Neuronal stem cell (in vitro differentiated cells): ENCODE results near the gene CCNB2.
"Not testable (repeated sequence)": the region's sequence is repeated elsewhere in the genome, so short reads cannot be mapped to it uniquely, and the experiment has no call there.

ENCODE experiments used
- DNase-seq: peaks from one replicate; pipeline ENCODE4 v3.0.0-alpha.2; 2013; ENCODE audit warnings: low spot score
- H2AFZ ChIP-seq: one replicate; pipeline ENCODE4 v1.6.1; 2013; ENCODE audit warnings: mild to moderate bottlenecking, low read length, inconsistent platforms
- H2AK5ac ChIP-seq: 2 replicates; pipeline ENCODE4 v1.6.1; 2013; ENCODE audit warnings: low read depth, mild to moderate bottlenecking, inconsistent platforms, low read length, moderate library complexity, mixed read lengths
- H2BK120ac ChIP-seq: 2 replicates; pipeline ENCODE4 v1.6.1; 2013; ENCODE audit warnings: low read depth, mild to moderate bottlenecking, inconsistent platforms, low read length, moderate library complexity, mixed read lengths
- H2BK12ac ChIP-seq: one replicate; pipeline ENCODE4 v1.6.1; 2013; ENCODE audit warnings: low read length, inconsistent platforms
- H2BK15ac ChIP-seq: 2 replicates; pipeline ENCODE4 v1.6.1; 2013; ENCODE audit warnings: mild to moderate bottlenecking, low read length, inconsistent platforms, mixed read lengths
- H2BK5ac ChIP-seq: one replicate; pipeline ENCODE4 v1.6.1; 2013; ENCODE audit warnings: inconsistent platforms, mild to moderate bottlenecking, low read length, moderate library complexity
- H3K14ac ChIP-seq: one replicate; pipeline ENCODE4 v1.6.1; 2013; ENCODE audit warnings: low read length, inconsistent platforms
- H3K18ac ChIP-seq: 2 replicates; pipeline ENCODE4 v1.6.1; 2013; ENCODE audit warnings: low read length, inconsistent platforms
- H3K23ac ChIP-seq: 2 replicates; pipeline ENCODE4 v1.6.1; 2013; ENCODE audit warnings: low read depth, mild to moderate bottlenecking, mixed read lengths, low read length, inconsistent platforms; ENCODE audit not compliant: poor library complexity
- H3K27ac ChIP-seq: replicated peaks from 3 replicates; pipeline ENCODE4 v1.5.1; 2013; ENCODE audit warnings: low read length, inconsistent platforms
- H3K27me3 ChIP-seq, 3 experiments: 2 replicates each; pipeline ENCODE4 v1.6.1; 2013; ENCODE audit warnings: low read length in 3 of 3, mild to moderate bottlenecking in 2 of 3, inconsistent platforms in 1 of 3, low read depth in 1 of 3, mixed read lengths in 1 of 3, moderate library complexity in 1 of 3; ENCODE audit not compliant: control insufficient read depth in 3 of 3, insufficient read depth in 3 of 3
- H3K36me3 ChIP-seq, 2 donors: replicated peaks in 1 of 2; 2 replicates each; pipeline ENCODE4 v1.6.1; 2013; ENCODE audit warnings: low read length in 2 of 2; ENCODE audit not compliant: control insufficient read depth in 2 of 2, insufficient read depth in 2 of 2
- H3K4ac ChIP-seq: 2 replicates; pipeline ENCODE4 v1.6.1; 2013; ENCODE audit warnings: inconsistent platforms, mild to moderate bottlenecking, low read length, moderate library complexity
- H3K4me1 ChIP-seq, 2 donors: 1 replicate in 1 of 2; 2 replicates in 1 of 2; pipeline ENCODE4 v1.6.1; 2013; ENCODE audit warnings: low read length in 2 of 2, low read depth in 1 of 2; ENCODE audit not compliant: control insufficient read depth in 2 of 2, insufficient read depth in 1 of 2
- H3K4me2 ChIP-seq: one replicate; pipeline ENCODE4 v1.6.1; 2013; ENCODE audit warnings: mild to moderate bottlenecking, low read length, inconsistent platforms; ENCODE audit not compliant: insufficient read depth, poor library complexity, severe bottlenecking
- H3K4me3 ChIP-seq, 2 donors: 2 replicates each; pipeline ENCODE4 v1.5.1; 2013; ENCODE audit warnings: low read length in 2 of 2, mild to moderate bottlenecking in 2 of 2, inconsistent platforms in 1 of 2, moderate library complexity in 1 of 2
- H3K79me1 ChIP-seq: one replicate; pipeline ENCODE4 v1.6.1; 2013; ENCODE audit warnings: low read depth, mild to moderate bottlenecking, inconsistent platforms, low read length, moderate library complexity
- H3K9ac ChIP-seq: one replicate; pipeline ENCODE4 v1.6.1; 2013; ENCODE audit warnings: mild to moderate bottlenecking, low read depth, low read length, inconsistent platforms; ENCODE audit not compliant: poor library complexity
- H3K9me3 ChIP-seq, 2 donors: replicated peaks in 1 of 2; 2 replicates each; pipeline versions ENCODE3 to v1.6.1; 2013; ENCODE audit warnings: low read length in 2 of 2, mild to moderate bottlenecking in 2 of 2, inconsistent platforms in 1 of 2, low read depth in 1 of 2, mixed read lengths in 1 of 2, moderate library complexity in 1 of 2; ENCODE audit not compliant: control insufficient read depth in 2 of 2, insufficient read depth in 1 of 2
- H4K8ac ChIP-seq: one replicate; pipeline ENCODE4 v1.6.1; 2013; ENCODE audit warnings: low read depth, mild to moderate bottlenecking, inconsistent platforms, low read length, moderate library complexity
- H4K91ac ChIP-seq: one replicate; pipeline ENCODE4 v1.6.1; 2013; ENCODE audit warnings: low read length, low read depth, mild to moderate bottlenecking, inconsistent platforms; ENCODE audit not compliant: poor library complexity
- WGBS, 2 donors: extraction: QIAGEN DNeasy Blood & Tissue Kit; methylation state at CpG; one replicate each; pipeline ENCODE4 v1.1.7; 2013; ENCODE audit warnings: missing lambda C conversion rate in 2 of 2, mixed read lengths in 1 of 2; ENCODE audit not compliant: insufficient read length in 2 of 2, insufficient replicate concordance in 1 of 2; ENCODE audit errors: extremely low coverage in 2 of 2; 5-methylcytosine and 5-hydroxymethylcytosine counted together

Gene CCNB2

DNA sequence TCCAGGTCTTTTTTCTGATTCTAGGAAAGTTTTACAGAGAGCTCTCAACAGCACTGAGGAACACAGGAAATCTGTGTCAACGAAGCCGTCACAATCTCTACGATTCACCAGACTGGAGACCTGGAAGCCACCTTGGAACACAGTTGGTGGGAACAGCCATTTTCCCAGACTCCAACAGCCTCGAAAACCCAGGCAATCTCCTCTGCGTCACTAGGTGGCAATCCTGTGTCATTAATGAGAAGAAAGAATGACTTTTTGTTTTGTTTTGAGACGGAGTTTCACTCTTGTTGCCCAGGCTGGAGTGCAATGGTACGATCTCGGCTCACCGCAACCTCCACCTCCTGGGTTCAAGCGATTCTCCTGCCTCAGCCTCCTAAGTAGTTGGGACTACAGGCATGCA lies 39.6 kb downstream of the CCNB2 start:
- H3K9me3 ChIP-seq, H3K79me1 ChIP-seq, H3K14ac ChIP-seq, H3K9ac ChIP-seq, H4K91ac ChIP-seq, H2BK12ac ChIP-seq, H2AK5ac ChIP-seq, H3K4me2 ChIP-seq, H2AFZ ChIP-seq, H3K4me1 ChIP-seq, H3K18ac ChIP-seq, H3K4me3 ChIP-seq, H2BK5ac ChIP-seq, H2BK120ac ChIP-seq, H4K8ac ChIP-seq, H3K27me3 ChIP-seq, H2BK15ac ChIP-seq, DNase-seq, H3K27ac ChIP-seq, H3K23ac ChIP-seq, H3K4ac ChIP-seq: not testable (repeated sequence)
- WGBS, 2 donors: no CpG with 5 or more reads among the region's 10 CpGs
- H3K36me3 ChIP-seq: peaks cover 12 to 71% of the 10 kb centered on the region in 2 donors

DNA sequence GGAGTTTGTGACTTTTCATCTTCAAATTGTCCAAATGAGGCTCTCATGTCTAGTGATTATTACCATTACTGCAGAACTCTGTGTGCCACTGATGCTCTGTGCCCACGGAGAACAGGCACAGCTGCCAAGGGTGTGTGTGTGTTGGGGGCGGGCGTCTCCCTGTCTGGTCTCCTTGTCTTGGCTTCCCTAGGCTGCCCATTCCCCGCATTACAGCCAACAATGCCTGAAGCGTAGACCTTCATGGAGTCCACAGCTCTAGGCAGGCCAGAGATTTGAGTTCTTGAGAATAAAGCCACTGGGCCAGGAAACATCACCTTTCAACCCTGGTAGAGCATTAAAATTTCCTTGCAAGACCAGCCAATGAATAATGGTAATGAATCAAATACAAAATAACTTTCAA lies 42.7 kb downstream of the CCNB2 start:
- H3K4ac ChIP-seq: no peak overlapping the region
- WGBS, 2 donors: no CpG with 5 or more reads among the region's 5 CpGs
- H3K9me3 ChIP-seq: no peaks in the 10 kb centered on the region
- no peak overlapping the region for H3K4me2 ChIP-seq
- H3K4me3 ChIP-seq: no peak overlapping the region
- no peak overlapping the region for H2AFZ ChIP-seq
- peaks cover 8 to 68% of the 10 kb centered on the region in 2 donors for H3K36me3 ChIP-seq
- no peak overlapping the region for H3K9ac ChIP-seq
- no peak overlapping the region for H2BK12ac ChIP-seq
- no peak overlapping the region for H3K27ac ChIP-seq
- H3K79me1 ChIP-seq: no peaks in the 10 kb centered on the region
- H3K27me3 ChIP-seq: no peaks in the 10 kb centered on the region
- H2BK5ac ChIP-seq: no peak overlapping the region
- H3K14ac ChIP-seq: no peak overlapping the region
- H4K8ac ChIP-seq: no peak overlapping the region
- H3K4me1 ChIP-seq: peaks cover 2% of the 10 kb centered on the region in 2 donors
- no peak overlapping the region for H4K91ac ChIP-seq
- no peak overlapping the region for H3K23ac ChIP-seq
- H2BK15ac ChIP-seq: no peak overlapping the region
- H3K18ac ChIP-seq: no peak overlapping the region
- H2AK5ac ChIP-seq: no peak overlapping the region
- no peak overlapping the region for H2BK120ac ChIP-seq
- no peak for DNase-seq

DNA sequence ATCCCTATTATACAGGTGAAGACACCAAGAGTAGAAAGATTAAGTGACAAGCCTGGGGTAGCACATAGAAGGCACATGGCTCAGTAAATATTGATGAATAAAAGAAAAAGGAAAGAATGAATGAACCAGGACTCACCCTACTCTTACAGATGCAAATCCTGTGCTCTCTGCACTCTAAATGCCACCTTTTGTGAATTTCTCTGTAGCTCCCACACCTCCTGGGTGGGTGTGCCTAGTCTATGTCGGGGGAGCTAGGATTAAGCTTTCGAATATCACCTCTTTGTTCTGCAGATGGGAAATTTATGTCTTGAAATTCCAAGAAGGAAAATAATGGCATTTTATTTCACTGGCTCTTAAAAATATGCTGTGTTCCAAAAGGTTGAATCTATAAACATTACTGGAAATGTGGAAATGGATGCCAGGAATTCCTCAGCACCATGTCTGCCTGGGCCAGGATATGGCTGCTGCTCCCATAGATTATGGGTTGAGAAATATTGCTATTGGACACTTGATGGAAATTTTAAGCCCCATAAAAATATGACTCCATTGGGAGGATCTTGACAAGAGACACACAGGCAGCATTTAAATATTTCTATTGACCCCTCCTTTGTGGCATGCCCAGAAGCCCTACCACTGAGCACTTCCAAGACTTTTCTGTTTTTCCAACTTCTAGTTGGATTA lies 43.3 kb downstream of the CCNB2 start:
- no peak overlapping the region for H2BK15ac ChIP-seq
- no peak overlapping the region for H2BK5ac ChIP-seq
- H2AK5ac ChIP-seq: no peak overlapping the region
- H3K27ac ChIP-seq: no peak overlapping the region
- H3K4ac ChIP-seq: no peak overlapping the region
- no peak overlapping the region for H2AFZ ChIP-seq
- no CpG with 5 or more reads among the region's 2 CpGs for WGBS, 2 donors
- H3K14ac ChIP-seq: no peak overlapping the region
- no peaks in the 10 kb centered on the region for H3K9me3 ChIP-seq
- no peak overlapping the region for H3K18ac ChIP-seq
- H2BK120ac ChIP-seq: no peak overlapping the region
- no peak overlapping the region for H4K91ac ChIP-seq
- no peak overlapping the region for H3K23ac ChIP-seq
- H3K4me2 ChIP-seq: no peak overlapping the region
- DNase-seq: no peak
- no peak overlapping the region for H2BK12ac ChIP-seq
- H3K27me3 ChIP-seq: no peaks in the 10 kb centered on the region
- H3K79me1 ChIP-seq: no peaks in the 10 kb centered on the region
- H4K8ac ChIP-seq: no peak overlapping the region
- peaks cover 2% of the 10 kb centered on the region in 2 donors for H3K4me1 ChIP-seq
- H3K9ac ChIP-seq: no peak overlapping the region
- peaks cover 8 to 68% of the 10 kb centered on the region in 2 donors for H3K36me3 ChIP-seq
- no peak overlapping the region for H3K4me3 ChIP-seq

DNA sequence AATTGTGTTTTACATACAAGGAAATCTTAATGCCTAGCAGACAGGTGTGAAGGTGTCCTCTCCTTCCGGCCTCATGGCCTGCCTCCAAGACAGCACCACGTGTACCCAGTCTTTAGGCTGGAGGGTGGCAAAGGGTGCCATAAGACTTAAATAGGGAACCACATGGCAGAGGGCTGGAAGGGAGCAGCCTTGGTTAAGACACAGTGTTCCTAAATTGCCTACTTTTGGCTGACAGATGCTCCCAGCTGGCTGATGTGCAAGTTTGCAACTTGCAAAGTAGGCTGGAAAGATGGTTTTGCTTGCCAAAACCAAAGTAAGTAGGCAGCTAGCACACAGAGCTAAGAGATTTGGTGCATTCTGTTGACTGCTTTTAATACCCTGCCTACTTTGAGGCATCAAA lies 45.2 kb downstream of the CCNB2 start:
- Histone ChIP-seq H3K4me3 (no peak overlapping the region), H2BK5ac (no peak overlapping the region), H3K14ac (no peak overlapping the region), H3K9me3 (no peaks in the 10 kb centered on the region), H2AFZ (no peak overlapping the region), H3K4me1 (peaks cover 2% of the 10 kb centered on the region in 2 donors), H2AK5ac (no peak overlapping the region), H3K4me2 (no peak overlapping the region), H2BK120ac (no peak overlapping the region), H3K36me3 (peaks cover 5 to 73% of the 10 kb centered on the region in 2 donors), H3K27ac (no peak overlapping the region), H3K4ac (no peak overlapping the region), H3K27me3 (no peaks in the 10 kb centered on the region), H4K8ac (no peak overlapping the region), H2BK15ac (no peak overlapping the region), H2BK12ac (no peak overlapping the region), H3K9ac (no peak overlapping the region), H3K18ac (no peak overlapping the region), H3K79me1 (no peaks in the 10 kb centered on the region), H4K91ac (no peak overlapping the region), H3K23ac (no peak overlapping the region)
- no CpG with 5 or more reads among the region's 2 CpGs for WGBS, 2 donors
- no peak for DNase-seq
